Forelimb muscle (tissue), 1 donor: ENCODE results near the gene XYLB. TPM values are rescaled to one million over a fixed set of nuclear protein-coding genes. Genes with fewer than 3 reads are reported as not detected.

Source experiments
- DNase-seq: peaks from one replicate; pipeline ENCODE4 v3.0.0-alpha.2; 2013; ENCODE audit warnings: low read depth
- polyA plus RNA-seq: library from polyadenylated mRNA; unstranded; fragments of 120-200 nt; gene quantifications from one replicate; pipeline ENCODE4 v1.2.1, GENCODE V29; 2013; ENCODE audit not compliant: insufficient read length

XYLB gene
- polyA plus RNA-seq, 1 donor: 2.9 TPM

DNA sequence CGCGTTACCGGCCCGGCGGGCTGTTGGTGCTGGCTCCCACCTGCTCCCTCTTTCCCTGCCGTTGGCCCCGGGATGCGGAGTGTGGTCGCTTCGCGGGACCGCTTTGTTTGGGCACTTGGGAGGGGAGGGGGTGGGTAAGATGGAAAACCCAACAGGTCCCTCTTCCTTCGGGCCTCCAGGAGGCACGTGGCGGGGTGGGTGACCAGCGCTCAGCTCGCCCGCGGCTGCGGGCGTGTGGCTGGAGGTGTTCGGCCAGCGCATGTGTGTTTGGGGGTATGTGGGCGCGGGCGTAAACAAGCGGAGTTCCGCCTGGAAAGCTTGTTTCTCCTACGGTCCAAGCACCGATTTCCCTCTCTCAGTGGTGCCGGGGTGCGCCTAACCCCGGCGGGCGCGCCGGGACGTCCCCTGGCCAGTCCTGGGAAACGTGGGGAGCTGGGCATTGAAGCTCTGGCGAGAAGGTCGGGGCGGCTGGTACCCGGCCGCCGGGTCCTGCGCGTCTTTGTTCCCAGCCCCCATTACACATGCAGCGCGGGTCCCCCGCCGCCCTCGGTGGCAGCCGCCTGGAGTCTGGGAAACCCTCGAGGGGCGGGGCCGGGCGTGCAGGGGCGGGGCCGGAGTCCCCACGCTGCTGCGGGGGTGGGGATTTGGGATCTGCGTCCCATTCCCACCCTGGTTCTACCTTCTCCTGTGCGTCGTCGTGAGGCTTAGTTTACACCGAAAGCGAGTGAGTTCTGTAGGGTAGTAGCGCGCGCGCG is 108.5 kb downstream of the XYLB start:
- no peak for DNase-seq

GRCh38 chr3:38455639-38456430 is 109.2 kb downstream of the XYLB start:
- no peak for DNase-seq

DNA sequence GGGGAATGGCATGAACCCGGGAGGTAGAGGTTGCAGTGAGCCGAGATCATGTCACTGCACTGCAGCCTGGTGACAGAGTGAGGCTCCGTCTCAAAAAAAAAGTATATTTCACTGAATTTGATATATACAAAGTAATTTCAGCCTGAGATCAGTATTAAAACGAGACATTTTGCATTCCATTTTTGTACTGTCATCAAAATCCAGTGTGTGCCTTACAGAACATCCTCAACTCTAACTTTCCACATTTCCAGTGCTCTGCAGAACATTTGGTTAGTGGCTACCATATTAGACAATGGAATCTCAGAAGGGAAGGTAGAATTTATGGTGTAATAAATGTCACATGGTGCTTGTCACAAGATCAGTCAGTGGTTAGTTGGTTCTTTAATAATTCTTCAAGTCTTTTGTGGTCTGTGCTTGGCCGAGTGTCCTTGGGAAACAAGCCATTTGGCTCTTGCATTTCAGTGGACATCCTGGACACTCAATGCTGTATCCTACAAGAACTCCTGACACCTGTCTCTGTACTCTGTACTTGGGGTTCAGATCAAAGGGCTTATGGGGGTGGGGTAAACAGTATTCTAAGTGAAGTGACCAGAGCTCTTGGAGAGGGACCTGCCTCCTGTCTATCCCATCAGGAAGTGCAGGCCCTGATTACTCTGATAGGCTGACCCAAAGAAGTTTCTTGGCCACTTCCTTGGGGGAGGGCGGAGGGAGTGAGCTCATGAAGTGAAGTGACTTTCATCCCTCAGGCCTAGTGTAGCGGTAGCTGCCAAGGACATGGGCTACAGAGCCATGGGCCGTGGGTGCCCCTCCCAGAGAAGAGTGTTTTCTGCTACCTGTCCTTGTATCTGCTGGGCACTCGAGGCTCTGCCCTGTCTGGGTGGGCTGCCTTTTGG is 110.8 kb downstream of the XYLB start:
- no peak for DNase-seq

- DNase-seq: no peak
These were observed 112.4 kb downstream of the XYLB start for GRCh38 chr3:38458796-38459498.

- DNase-seq: no peak
These were observed 113.0 kb downstream of the XYLB start for GRCh38 chr3:38459499-38460048.

DNA sequence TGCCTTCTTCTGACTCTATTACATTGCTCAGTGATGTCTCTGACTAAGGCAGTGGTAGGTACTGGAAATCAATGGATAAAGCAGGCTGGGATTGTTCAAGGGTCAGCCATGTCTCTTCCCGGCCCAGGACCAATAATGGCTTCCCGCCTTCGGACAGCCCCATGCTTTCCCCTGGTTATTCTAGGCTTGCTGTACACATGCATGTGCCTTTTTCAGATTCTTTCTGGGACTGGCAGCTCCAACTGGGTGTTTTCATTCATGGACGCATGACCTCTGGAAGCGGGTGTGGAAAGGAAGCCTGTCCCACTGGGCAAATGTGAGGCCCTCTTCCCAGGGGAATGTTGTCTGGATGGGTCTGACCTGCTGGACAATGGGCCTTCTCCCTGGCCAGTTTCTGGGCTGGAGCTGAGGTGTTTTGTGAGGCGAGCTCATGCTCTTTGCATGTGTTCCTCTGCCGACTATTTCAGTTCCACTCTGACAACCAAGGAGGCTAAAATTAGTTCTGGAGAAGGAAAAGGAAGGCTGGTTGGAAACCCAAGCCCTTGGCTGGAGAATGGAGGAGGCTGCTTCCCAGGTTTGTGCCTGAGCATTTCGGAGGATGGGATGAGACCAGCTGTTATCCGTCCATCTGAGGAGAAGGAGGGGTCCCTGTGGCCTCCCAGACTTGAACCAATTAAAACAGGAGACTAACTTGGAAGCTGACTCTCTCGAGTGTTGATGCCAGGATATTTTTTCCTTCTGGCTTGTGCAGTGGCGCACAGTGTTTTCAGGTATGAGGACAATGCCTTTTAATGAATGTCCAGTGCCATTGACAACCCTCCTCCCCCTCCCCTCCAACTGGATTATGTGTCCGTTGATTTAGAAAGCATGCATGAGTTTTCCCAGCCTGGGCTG is 114.0 kb downstream of the XYLB start:
- DNase-seq: no peak

Other genes starting within 250 kb of the XYLB start
- 33.4 TPM for gene ACAA1, start 209.7 kb upstream of the XYLB start, polyA plus RNA-seq
- gene MYD88, start 208.1 kb upstream of the XYLB start, polyA plus RNA-seq: 17.3 TPM
- gene OXSR1, start 181.2 kb upstream of the XYLB start, polyA plus RNA-seq: 35.6 TPM
- 0.24 TPM for gene SLC22A13, start 81.0 kb upstream of the XYLB start, polyA plus RNA-seq
- 0.39 TPM for gene SLC22A14, start 64.5 kb upstream of the XYLB start, polyA plus RNA-seq
- gene ACVR2B, start 107.1 kb downstream of the XYLB start, polyA plus RNA-seq: 13.6 TPM
- 14.8 TPM for gene EXOG, start 149.6 kb downstream of the XYLB start, polyA plus RNA-seq